ENCODE results near the gene RSRC1. TPM values are rescaled to one million over a fixed set of nuclear protein-coding genes. Genes with fewer than 3 reads are reported as not detected.

RSRC1 gene
- total RNA-seq, 1 experiment from 2014 or later: 37.9 TPM

DNA sequence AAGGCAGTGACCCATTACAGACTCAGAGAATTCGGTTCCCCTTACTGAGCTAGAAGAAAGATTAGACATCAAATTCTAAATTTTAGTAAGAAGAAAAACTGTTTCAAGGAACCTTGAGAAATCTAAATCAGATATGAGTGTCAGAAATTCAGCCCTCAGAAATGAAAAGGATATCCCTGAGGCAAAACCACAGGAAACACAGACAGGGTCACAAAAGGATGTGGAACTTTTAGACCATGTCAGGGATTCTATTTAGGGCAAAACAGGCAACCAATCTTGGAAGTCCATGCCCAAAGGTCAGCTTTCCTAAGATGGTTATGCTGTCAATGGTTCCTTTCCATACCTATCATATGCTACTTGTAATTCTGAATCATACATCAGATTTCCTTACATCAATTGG, 35.3 kb upstream of the RSRC1 start:
- no peaks in the 10 kb centered on the region for H3K79me1 ChIP-seq (ENCODE audit: insufficient read depth, low read depth, low read length, poor library complexity, severe bottlenecking)
- H4K91ac ChIP-seq (ENCODE audit: insufficient read length, low read depth, low read length): no peak overlapping the region
- no peak overlapping the region for H2BK20ac ChIP-seq (ENCODE audit: low read depth, low read length, poor library complexity, severe bottlenecking)
- Mint-ChIP-seq H3K27me3 (ENCODE audit: low read depth) (no peaks in the 10 kb centered on the region), H3K4me3 (no peak overlapping the region), H3K9me3 (no peaks in the 10 kb centered on the region), H3K36me3 (ENCODE audit: insufficient read depth in 1 of 3, low read depth in 3 of 3) (no peaks in the 10 kb centered on the region), H3K27ac (no peak overlapping the region), H3K4me1 (no peaks in the 10 kb centered on the region)
- H3T11ph ChIP-seq (ENCODE audit: low read length): no peak overlapping the region
- H3K14ac ChIP-seq (ENCODE audit: insufficient read depth, low read length): no peak overlapping the region
- no CpG with 5 or more reads among the region's 1 CpG for WGBS (ENCODE audit: extremely low coverage, insufficient read length, low lambda C conversion rate)
- DNase-seq: no peak
- no peaks in the 10 kb centered on the region for H3K9me3 ChIP-seq (ENCODE audit: control insufficient read depth, low read depth, low read length)
- H4K8ac ChIP-seq (replicated peaks; ENCODE audit: insufficient read length, low read depth, low read length): no peak overlapping the region
- no peak overlapping the region for H3K23ac ChIP-seq (ENCODE audit: insufficient read length, low read depth, low read length)
- H3K79me2 ChIP-seq (ENCODE audit: insufficient read depth, low read length): no peaks in the 10 kb centered on the region
- H2AK5ac ChIP-seq (ENCODE audit: insufficient read length, low read length): no peak overlapping the region
- H3K27me3 ChIP-seq (ENCODE audit: insufficient read depth, low read length): no peaks in the 10 kb centered on the region
- TF ChIP-seq CTCF (conservative IDR thresholded peaks at IDR 0.05): no peak
- H3K23me2 ChIP-seq (ENCODE audit: insufficient read length, low read depth, low read length, poor library complexity, severe bottlenecking): no peaks in the 10 kb centered on the region
- no peak overlapping the region for H2BK120ac ChIP-seq (ENCODE audit: low read depth, low read length, poor library complexity, severe bottlenecking)
- no peak overlapping the region for H3K9ac ChIP-seq (ENCODE audit: extremely low read depth, insufficient read length, low read length)
- H2BK5ac ChIP-seq (ENCODE audit: insufficient read length, low read length): no peak overlapping the region
- no peak overlapping the region for H3K18ac ChIP-seq (ENCODE audit: insufficient read length, low read depth, low read length)
- no peak overlapping the region for H2BK15ac ChIP-seq (ENCODE audit: low read depth, low read length)
- no peak overlapping the region for H3K27ac ChIP-seq (ENCODE audit: insufficient read length, low read depth, low read length)
- no peak overlapping the region for H2BK12ac ChIP-seq (ENCODE audit: insufficient read length, low read depth, low read length)
- no peaks in the 10 kb centered on the region for H4K20me1 ChIP-seq (ENCODE audit: control insufficient read depth, insufficient read depth, insufficient read length)
- no peak overlapping the region for H3K4me2 ChIP-seq (ENCODE audit: insufficient read depth, insufficient read length, low read length)
- H4K5ac ChIP-seq (ENCODE audit: insufficient read length, low read depth, low read length): no peak overlapping the region
- no peaks in the 10 kb centered on the region for H3K4me1 ChIP-seq (ENCODE audit: insufficient read depth, low read length)
- H2AFZ ChIP-seq (ENCODE audit: low read length): no peak overlapping the region
- H3K56ac ChIP-seq (ENCODE audit: insufficient read length, low read depth, low read length): no peak overlapping the region
- H3K4ac ChIP-seq (ENCODE audit: low read depth, low read length): no peak overlapping the region
